Bronchial epithelial cell (primary cell): ENCODE measurements around the gene TUBAL3. TPM values are rescaled to one million over a fixed set of nuclear protein-coding genes. Genes with fewer than 3 reads are reported as not detected.

ENCODE experiments used
- DNase-seq: peaks from one replicate; pipeline ENCODE4 v3.0.0-alpha.2; 2010; ENCODE audit warnings: low read depth
- FAIRE-seq: peaks from 2 replicates; lab custom pipeline; 2011; peaks lifted over from hg19 to GRCh38; lab: Jason Lieb, UNC
- H3K27me3 ChIP-seq: 2 replicates; pipeline ENCODE4 v1.5.1; 2011; ENCODE audit warnings: low read length; ENCODE audit not compliant: control insufficient read depth, insufficient read depth
- H3K36me3 ChIP-seq: 2 replicates; pipeline ENCODE4 v1.5.1; 2011; ENCODE audit warnings: low read length; ENCODE audit not compliant: control insufficient read depth, insufficient read depth
- H3K4me3 ChIP-seq: 2 replicates; pipeline ENCODE4 v1.5.1; 2011; ENCODE audit warnings: mild to moderate bottlenecking, low read depth, low read length, control low read depth
- total RNA-seq: library from RNA; depleted of rRNA; stranded (reverse); fragments of >200 nt; gene quantifications from 2 replicates; pipeline ENCODE4 v1.2.1, GENCODE V29; 2014
- TF ChIP-seq, protein P1 (sequence below): IDR thresholded peaks from 2 replicates; pipeline ENCODE4 v1.5.1; 2011; ENCODE audit warnings: mild to moderate bottlenecking, moderate library complexity, low read length, control low read depth, inconsistent platforms; ENCODE audit not compliant: insufficient read depth, severe bottlenecking

Gene TUBAL3
- total RNA-seq, 1 donor from 2014 or later = 0.26 TPM

GRCh38 chr10:5373307-5373706 is 31.3 kb downstream of the TUBAL3 start:
- TF ChIP-seq, protein P1, sequence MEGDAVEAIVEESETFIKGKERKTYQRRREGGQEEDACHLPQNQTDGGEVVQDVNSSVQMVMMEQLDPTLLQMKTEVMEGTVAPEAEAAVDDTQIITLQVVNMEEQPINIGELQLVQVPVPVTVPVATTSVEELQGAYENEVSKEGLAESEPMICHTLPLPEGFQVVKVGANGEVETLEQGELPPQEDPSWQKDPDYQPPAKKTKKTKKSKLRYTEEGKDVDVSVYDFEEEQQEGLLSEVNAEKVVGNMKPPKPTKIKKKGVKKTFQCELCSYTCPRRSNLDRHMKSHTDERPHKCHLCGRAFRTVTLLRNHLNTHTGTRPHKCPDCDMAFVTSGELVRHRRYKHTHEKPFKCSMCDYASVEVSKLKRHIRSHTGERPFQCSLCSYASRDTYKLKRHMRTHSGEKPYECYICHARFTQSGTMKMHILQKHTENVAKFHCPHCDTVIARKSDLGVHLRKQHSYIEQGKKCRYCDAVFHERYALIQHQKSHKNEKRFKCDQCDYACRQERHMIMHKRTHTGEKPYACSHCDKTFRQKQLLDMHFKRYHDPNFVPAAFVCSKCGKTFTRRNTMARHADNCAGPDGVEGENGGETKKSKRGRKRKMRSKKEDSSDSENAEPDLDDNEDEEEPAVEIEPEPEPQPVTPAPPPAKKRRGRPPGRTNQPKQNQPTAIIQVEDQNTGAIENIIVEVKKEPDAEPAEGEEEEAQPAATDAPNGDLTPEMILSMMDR = no peak
- no peaks in the 10 kb centered on the region for H3K36me3 ChIP-seq
- DNase-seq (no peak), FAIRE-seq (no peak)
- H3K27me3 ChIP-seq = no peaks in the 10 kb centered on the region
- no peak overlapping the region for H3K4me3 ChIP-seq

DNA sequence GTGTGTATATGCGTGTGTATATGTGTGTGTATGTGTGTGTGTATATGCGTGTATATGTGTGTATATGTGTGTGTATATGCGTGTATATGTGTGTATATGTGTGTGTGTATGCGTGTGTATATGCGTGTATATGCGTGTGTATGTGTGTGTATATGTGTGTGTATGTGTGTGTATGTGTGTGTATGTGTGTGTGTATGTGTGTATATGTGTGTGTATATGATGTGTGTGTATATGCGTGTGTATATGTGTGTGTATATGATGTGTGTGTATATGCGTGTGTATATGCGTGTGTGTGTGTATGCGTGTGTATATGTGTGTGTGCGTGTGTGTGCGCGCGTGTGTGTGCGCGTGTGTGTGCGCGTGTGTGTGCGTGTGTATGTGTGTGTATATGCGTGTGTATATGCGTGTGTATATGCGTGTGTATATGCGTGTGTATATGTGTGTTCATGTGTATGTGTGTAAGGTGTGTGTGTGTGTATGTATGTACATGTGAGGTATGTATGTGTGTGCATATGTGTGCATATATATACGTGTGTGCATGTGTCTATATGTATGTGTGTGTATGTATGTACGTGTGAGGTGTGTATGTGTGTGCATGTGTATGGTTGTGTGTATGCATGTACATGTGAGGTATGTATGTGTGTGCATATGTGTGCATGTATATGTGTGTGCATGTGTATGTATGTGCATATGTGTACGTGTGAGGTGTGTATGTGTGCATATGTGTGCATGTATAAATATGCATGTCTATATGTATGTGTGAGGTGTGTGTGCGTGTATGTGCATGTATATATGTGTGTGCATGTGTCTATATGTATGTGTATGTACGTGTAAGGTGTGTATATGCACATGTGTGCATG is 33.9 kb downstream of the TUBAL3 start:
- Histone ChIP-seq H3K4me3 (no peak overlapping the region), H3K27me3 (peaks cover 3% of the 10 kb centered on the region), H3K36me3 (no peaks in the 10 kb centered on the region)
- TF ChIP-seq, protein P1 = no peak
- FAIRE-seq (no peak), DNase-seq (no peak)

DNA sequence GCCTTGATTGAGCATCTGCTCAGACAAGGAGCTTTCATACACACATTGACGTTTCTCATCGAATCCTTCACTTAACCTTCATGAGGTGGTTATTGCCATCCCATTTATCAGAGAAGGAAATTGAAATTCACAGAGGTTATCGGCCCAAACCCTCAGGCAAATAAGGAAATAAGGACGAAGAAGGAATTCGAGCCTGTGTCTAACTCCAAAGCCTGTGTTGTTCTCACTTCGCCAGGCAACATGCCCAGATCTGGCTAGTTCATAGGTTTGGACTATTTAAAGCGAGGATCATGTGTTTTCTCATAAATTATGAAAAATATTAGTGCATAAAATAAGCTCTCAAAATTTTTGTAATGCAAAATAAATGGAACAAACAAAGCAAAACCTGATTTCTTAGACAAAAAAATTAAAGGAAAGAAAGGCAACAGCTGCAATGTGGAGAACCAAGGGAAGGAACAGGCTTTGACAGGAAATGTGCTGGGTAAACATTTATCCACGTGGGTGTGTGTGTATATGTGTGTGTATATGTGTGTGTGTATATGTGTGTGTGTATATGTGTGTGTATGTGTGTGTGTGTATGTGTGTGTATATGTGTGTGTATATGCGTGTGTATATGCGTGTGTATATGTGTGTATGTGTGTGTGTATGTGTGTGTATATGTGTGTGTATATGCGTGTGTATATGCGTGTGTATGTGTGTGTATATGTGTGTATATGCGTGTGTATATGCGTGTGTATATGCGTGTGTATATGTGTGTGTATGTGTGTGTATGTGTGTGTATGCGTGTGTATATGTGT is 35.1 kb downstream of the TUBAL3 start:
- H3K36me3 ChIP-seq = no peaks in the 10 kb centered on the region
- no peak for DNase-seq
- no peak for FAIRE-seq
- H3K27me3 ChIP-seq = peaks cover 13% of the 10 kb centered on the region
- TF ChIP-seq, protein P1 = no peak
- H3K4me3 ChIP-seq = no peak overlapping the region

DNA sequence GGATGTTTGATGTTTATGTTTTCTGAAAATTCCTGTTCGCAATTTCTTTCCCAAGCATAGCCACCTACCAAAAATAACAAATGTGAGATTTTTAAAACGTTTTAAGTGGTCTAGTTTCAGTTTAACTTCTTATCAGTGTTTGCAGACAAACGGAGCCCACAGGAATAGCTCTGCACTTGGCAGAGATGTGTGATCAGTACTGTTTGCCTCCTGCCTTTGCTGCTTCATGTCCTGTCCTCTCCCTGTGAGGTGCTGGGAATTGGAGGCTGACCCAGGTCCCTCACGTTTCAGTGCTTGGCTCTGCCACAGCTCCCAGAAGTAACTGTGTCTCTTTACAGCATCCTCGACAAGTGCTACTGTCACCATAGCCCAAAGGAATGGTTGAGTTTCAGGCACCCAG is 38.7 kb downstream of the TUBAL3 start:
- Histone ChIP-seq H3K4me3 (no peak overlapping the region), H3K36me3 (no peaks in the 10 kb centered on the region), H3K27me3 (peaks cover 21% of the 10 kb centered on the region)
- DNase-seq = no peak
- no peak for FAIRE-seq
- TF ChIP-seq, protein P1 = no peak

- TF ChIP-seq, protein P1 = no peak
- DNase-seq = no peak
- H3K4me3 ChIP-seq = no peak within 1 kb of the TSS
- no peak for FAIRE-seq
- peaks cover 21% of the 10 kb centered on the region for H3K27me3 ChIP-seq
- H3K36me3 ChIP-seq = no peaks in the 10 kb centered on the region
These were observed 39.7 kb downstream of the TUBAL3 start, which contains the start of gene UCN3 for GRCh38 chr10:5364890-5365338. Gene UCN3 (plus strand): TSS chr10:5364966. CDS start chr10:5373721, 8,755 bp downstream.
